Stimulated activated CD4-positive, alpha-beta T cell treated with anti-CD3 and anti-CD28 coated beads, Interleukin-4, amount 100 ng/mL, for 4 hours (primary cell): Measurements from ENCODE around the gene PRKD1.

Experiments used
- DNase-seq, 2 experiments: peaks; one replicate each; pipeline ENCODE4 v3.0.0-alpha.2; 2020

The PRKD1 gene

GRCh38 chr14:29587046-29587445 is 340.6 kb downstream of the PRKD1 start:
- DNase-seq = no peak

- DNase-seq = no peak
These were observed 342.7 kb downstream of the PRKD1 start for GRCh38 chr14:29584992-29585391.

GRCh38 chr14:29580763-29581162 is 346.9 kb downstream of the PRKD1 start:
- no peak for DNase-seq

GRCh38 chr14:29579838-29580237 is 347.8 kb downstream of the PRKD1 start:
- DNase-seq = no peak

- no peak for DNase-seq
These were observed 350.7 kb downstream of the PRKD1 start for GRCh38 chr14:29576927-29577326.

GRCh38 chr14:29569194-29569593 is 358.5 kb downstream of the PRKD1 start:
- DNase-seq = no peak

GRCh38 chr14:29566194-29566593 is 361.5 kb downstream of the PRKD1 start:
- no peak for DNase-seq

- DNase-seq = no peak
These were observed 369.1 kb downstream of the PRKD1 start for GRCh38 chr14:29558516-29558915.

GRCh38 chr14:29554335-29554734 is 373.3 kb downstream of the PRKD1 start:
- DNase-seq = no peak

GRCh38 chr14:29553427-29553826 is 374.2 kb downstream of the PRKD1 start:
- DNase-seq = no peak

GRCh38 chr14:29548948-29549370 is 378.7 kb downstream of the PRKD1 start:
- no peak for DNase-seq

GRCh38 chr14:29545714-29546113 is 381.9 kb downstream of the PRKD1 start:
- no peak for DNase-seq

- no peak for DNase-seq
These were observed 390.6 kb downstream of the PRKD1 start for GRCh38 chr14:29536886-29537511.

- DNase-seq = no peak
These were observed 398.2 kb downstream of the PRKD1 start for GRCh38 chr14:29529418-29529817.

- no peak for DNase-seq
These were observed 398.8 kb downstream of the PRKD1 start for GRCh38 chr14:29528889-29529288.

GRCh38 chr14:29527286-29527685 is 400.4 kb downstream of the PRKD1 start:
- no peak for DNase-seq
